Measurements from ENCODE around the gene LPP.

Gene LPP

DNA sequence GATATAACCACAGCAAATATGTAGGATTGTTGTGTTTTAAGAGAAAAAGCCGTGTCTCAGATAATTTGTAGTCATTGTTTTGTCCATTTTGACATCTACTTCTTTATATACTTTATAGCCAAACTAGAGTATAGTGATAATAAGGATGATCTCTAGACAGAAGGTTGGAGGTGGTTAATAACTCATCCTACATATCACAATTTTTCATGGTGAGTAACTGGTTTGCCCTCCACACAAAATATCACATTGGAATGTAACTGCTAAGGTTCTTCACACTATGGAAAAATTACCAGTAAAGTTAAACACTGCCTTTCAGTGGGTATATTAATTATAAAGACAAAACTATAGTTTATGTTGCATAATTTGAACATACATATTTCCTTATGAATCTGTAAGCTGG is 380.7 kb downstream of the LPP start:
- DNase-seq: no peak

DNA sequence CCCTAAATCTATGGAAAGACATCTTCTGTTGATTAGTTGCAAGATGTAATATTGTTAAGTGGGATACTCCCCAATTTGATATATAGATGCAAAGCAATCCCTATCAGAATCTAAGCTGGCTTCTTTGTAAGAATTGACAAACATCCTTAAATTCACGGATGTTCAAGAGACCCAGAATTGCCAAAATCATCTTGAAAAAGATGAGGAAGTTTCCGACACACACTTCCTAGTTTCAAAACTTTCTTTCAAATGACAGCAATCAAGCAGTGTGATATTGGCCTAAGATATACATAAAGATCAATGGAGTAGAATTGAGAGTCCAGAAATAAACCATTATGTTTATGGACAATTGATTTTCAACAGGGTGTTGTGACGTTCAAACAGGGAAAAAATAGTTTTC is 383.6 kb downstream of the LPP start:
- no peak for DNase-seq

GRCh38 chr3:188539037-188539436 is 385.1 kb downstream of the LPP start:
- DNase-seq: no peak

DNA sequence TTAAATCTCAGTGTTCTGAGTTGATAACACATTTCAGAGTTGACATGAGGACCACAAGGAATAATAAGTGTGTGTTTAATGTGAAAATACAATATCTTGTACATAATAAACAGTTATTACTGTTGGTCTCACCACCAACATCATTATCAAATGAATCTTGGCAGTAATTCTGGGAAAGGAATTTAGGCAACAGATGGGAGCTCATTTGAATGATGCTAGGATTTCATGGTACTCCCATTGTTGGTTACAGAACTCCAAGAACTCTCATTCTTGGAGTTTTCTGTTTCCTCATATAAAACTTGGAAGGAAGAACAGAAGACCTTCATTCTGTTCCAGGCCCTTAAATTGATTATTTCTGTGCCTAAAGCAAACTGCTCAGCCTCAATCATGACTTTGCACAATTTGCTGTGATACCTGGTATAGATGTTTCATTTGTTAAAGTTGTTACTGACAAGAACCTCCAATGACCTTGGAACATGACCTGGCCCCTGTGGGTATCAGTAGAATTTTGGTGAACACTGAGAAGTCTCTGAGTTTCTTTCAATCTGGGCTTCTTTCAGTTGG is 385.8 kb downstream of the LPP start:
- no peak for DNase-seq

GRCh38 chr3:188542196-188542595 is 388.2 kb downstream of the LPP start:
- DNase-seq: no peak

DNA sequence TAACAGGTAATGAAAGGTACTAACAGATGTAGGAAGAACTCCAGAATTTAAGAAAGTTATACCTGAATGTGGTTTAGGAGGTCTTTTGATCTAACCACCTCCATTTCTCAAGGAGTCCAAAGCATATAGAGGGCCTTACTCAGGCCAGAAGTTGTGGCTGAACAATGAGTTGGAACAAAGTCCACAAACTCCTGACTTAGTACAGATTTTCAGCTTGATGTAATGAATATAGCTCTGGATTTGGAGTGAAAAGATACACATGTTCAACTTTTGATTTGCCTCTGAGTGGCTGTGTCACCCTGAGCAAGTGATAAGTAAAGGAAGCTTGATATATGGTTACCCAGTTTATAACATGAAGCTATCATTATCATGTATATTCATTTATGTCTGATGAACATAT is 390.1 kb downstream of the LPP start:
- no peak for DNase-seq

- no peak for DNase-seq
Measured at GRCh38 chr3:188546835-188547670, 393.1 kb downstream of the LPP start.

DNA sequence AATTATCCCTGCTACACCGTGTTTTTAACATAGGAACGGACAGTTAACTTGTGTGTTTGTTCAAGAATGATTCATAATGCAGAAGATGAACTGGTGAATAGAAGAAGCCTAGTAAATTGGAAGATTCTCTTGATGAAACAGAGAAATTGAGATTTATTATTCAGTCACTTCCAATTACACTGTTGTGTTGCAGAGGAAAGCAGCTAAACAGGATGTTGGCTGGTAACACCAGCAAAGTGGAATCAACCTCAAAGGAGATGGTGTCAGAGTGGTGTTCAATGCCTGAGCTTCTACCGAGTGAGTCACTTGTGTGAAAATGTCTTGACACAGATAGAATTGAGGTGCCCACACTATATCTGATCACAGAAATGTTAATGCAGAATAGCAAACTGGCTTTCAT is 399.6 kb downstream of the LPP start:
- DNase-seq: no peak

GRCh38 chr3:188554404-188554803 is 400.4 kb downstream of the LPP start:
- no peak for DNase-seq

DNA sequence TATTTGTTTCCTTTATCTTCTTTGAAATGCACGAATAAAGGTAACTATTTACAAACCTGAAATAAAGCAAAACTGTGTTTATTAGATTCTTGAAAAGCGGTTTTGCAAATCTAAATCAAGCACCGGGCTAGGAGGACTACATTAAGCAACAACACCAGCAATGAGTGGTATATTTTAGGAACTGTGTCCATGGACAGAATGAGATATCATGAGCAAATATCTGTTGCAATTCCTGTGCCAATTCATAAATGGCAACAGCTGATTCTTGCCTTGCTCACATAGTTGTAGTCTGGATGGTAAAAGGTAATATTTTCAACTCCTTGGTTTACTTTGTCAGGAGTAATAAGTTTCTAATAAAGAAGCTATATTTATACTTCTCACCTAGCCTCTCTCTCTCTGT is 403.3 kb downstream of the LPP start:
- DNase-seq: no peak

DNA sequence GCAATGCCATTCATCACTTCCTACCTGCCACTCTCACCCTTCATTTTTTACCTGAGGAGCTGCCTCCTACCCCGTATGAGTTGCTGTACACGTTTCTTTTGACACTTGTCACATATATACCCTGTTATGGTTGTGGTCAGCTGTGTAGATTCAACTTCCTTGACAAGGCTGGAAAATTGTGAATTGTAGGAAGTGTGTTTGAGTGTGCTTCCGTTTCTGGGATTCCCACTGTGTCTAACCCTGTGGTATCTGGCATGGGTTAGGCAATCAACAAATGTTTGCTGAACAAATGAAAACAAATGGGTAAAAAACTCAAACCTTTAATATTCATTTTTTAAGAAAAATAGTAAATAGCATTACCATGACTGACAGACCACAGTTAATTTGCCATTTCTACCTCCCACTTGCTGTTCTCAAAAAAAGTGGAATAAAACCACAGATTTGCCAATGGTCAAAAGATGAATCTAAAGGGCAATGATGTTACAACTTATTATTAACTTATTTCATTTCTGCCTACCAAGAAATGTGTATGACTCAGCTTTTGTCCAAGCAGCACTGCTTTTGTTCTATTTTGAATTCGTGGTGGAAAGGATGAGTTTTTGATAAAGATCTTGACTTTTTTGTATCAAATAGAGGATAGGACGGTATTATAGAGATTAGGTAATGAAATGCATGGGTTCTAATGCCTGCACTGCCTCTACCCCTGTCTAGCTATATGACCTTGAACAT is 404.6 kb downstream of the LPP start:
- DNase-seq: no peak

GRCh38 chr3:188559072-188559429 is 405.1 kb downstream of the LPP start:
- no peak for DNase-seq

GRCh38 chr3:188559856-188560255 is 405.9 kb downstream of the LPP start:
- no peak for DNase-seq

GRCh38 chr3:188562144-188562543 is 408.2 kb downstream of the LPP start:
- no peak for DNase-seq

GRCh38 chr3:188567478-188568195 is 413.7 kb downstream of the LPP start:
- no peak for DNase-seq

DNA sequence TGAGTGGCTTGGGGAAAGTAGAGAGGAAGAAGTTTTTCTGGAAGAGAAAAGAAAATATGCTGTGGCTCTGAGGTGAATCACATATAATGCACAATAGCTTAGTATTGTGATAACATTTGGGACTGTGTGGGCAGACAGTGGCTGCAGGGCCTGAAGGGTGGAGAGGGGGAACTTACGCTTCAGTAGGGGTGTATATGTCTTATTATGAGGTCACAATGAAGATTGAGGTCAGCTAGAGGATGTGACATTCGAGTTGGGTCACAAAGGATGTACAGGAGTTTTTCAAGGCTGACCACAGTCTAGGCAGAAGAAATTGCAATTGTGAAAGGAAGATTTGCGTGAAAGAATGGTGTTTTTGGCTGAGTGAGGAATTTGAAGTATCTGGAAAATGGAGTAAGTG is 414.8 kb downstream of the LPP start:
- DNase-seq: no peak

DNA sequence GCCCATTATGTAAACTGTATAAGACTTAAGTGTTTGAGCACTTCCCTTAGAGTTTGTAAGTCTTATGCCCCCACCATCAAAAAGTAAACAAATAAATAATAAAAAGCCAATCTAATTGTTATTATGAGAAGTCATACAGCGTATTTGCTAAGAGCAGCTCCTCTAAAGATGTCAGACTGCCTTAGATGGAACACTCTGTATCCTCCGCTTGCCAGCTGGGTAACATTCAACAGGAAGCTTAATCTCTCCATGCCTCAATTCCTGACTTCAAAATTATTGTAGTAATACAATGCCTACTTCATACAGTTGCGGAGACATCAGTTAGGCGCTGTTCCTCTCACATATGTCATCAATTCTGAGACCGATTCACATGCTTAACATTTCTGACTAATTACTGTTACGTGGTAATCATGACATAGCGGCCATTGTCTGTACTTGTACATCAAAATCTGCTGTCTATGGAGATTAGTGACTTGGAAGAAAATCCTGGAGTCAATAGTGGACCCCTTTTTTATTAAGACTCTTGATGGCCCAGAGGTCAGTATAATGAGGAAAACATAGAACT is 417.7 kb downstream of the LPP start:
- DNase-seq: no peak

DNA sequence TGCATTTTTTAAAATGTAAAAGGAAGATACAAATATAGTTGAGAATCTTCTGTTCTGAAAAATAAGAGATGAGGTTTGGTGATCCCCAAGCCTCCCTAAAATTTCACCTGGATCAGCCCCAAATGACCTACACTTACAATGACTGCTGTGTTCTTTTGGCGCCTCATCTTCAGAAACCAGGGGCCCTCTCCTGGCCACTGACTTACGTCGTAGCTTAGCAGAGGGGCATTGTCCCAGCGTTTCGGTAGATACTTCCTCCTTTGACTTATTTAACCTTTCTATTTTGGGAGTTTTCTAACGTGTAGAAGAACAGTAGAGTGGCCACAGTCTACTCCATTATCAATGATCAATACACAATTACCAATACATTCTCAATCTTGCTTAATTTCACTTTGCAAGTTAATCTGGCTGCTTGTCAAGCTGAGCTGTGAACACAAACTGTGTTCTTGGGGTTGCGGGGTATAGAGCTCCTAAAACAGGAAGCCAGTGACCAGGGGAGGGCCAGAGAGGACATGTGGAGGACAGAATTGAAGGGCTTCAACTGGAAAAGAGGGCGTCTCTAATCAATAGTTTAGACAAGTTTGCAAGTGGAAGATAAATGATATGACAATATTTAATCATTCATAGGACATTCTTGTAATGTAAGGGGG is 419.5 kb downstream of the LPP start:
- no peak for DNase-seq

DNA sequence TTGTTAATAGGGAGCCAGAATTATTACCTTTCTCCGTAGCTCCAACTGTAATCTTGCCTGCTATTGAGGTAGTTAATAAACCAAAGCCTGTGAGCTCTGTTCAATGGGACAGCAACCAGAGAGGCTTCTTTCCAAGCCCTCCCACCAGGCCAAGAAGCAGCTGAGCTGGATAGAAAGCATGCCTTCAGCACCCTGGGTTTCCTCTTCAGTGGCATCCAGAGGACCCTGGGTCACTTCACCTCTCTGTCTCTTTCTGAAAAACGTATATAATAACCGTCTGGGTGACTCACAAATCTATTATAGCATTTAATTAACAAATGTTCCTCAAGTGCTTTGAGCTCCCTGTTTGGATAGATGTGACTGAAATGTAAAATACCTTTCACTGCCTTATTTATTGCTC is 420.0 kb downstream of the LPP start:
- DNase-seq: no peak

DNA sequence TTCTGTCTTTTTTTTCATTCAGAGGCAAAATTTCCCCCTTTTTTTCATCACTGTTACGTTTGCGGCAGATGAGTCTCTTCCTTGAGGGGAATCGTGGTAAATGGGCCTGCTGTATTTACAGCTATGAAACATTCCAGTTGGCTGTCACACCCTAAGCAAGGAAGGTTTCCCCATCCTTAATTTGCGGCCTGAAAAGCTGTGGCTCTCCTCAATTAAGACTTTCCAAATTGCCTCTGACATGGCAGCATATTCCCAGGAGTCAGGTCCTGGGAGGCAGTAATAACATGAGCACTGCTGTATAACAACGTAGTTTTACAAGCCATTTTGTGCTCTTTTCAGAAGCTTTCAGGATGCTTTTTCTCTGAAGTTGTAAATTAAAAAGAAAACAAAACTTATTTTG is 420.9 kb downstream of the LPP start:
- no peak for DNase-seq

DNA sequence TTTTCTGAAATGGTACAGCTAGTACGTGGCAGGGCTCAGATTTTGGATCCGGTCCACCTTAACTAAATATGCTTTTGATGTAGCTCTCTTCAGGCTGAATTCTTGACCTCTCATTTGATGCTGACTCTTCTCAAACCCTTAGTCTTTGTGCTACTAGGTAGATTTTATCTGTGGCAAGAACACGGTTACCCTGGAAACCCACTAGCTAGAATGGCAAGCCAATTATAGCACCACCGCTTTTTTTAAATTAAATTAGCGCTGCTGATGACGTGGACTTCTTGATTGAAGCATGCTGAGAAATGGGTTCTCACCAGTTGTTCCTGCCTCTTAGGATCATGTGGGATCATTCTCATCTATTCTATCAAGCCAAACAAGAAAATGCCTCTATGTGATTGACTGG is 421.5 kb downstream of the LPP start:
- DNase-seq: no peak

DNA sequence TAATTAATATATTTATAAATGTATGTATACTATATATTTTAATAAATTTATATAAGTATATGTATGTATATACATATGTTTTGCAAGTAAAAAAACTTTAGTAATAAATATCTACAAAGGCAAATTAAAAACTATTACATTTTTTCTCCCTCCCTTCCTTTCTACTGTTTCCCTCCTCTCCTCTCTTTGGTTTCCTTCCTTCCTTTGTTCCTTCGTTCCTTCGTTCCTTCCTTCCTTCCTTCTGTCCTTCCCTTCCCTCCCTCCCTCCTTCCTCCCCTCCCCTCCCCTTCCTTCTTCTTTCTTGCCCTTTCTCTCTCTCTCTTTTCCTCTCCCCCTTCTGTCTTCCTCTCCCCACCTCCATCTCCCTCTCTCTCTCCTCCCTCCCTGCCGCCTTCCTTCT is 423.6 kb downstream of the LPP start:
- DNase-seq: no peak
